Measurements from ENCODE around the gene LRIG3.

DNA sequence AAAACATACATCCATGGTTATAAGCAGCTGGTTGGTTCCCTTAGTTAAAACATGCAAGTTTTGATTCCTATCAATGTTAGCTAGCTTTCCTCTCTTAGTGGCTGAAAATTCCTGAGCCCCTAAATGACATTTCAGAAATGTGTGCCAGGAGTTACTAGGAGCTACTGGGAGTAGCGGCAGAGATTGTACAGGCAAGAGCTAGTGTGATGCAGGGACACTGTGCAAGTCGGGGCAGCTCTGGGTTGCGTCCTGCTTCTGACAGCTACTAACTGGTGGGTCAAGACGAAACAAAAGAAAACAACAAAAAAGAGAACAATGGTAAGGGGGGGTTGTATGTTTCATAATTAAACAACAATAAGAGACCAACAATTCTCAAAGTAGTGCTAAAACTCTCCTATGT is 35.4 kb downstream of the LRIG3 start:
- TF ChIP-seq, protein P1, sequence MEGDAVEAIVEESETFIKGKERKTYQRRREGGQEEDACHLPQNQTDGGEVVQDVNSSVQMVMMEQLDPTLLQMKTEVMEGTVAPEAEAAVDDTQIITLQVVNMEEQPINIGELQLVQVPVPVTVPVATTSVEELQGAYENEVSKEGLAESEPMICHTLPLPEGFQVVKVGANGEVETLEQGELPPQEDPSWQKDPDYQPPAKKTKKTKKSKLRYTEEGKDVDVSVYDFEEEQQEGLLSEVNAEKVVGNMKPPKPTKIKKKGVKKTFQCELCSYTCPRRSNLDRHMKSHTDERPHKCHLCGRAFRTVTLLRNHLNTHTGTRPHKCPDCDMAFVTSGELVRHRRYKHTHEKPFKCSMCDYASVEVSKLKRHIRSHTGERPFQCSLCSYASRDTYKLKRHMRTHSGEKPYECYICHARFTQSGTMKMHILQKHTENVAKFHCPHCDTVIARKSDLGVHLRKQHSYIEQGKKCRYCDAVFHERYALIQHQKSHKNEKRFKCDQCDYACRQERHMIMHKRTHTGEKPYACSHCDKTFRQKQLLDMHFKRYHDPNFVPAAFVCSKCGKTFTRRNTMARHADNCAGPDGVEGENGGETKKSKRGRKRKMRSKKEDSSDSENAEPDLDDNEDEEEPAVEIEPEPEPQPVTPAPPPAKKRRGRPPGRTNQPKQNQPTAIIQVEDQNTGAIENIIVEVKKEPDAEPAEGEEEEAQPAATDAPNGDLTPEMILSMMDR (IDR thresholded peaks at IDR 0.05): no peak
- TF ChIP-seq POLR2A (IDR thresholded peaks at IDR 0.05) (no peak), POLR2AphosphoS5 (IDR thresholded peaks at IDR 0.05) (no peak)

Data from prostate gland (tissue), 2 donors.